Endothelial cell of umbilical vein (primary cell): Measurements from ENCODE around the gene VPS8. TPM values are rescaled to one million over a fixed set of nuclear protein-coding genes. Genes with fewer than 3 reads are reported as not detected.

Source experiments
- BruUV-seq: library from RNA; stranded (reverse); fragments of 400-500 nt; replicated peaks from 2 replicates; lab custom pipeline; 2021; lab: Mats Ljungman, UMichigan
- CTCF ChIA-PET: fragments of 300-600, 350-600 bp; sonication (Branson Sonifier 250); formaldehyde crosslinking; loops from one replicate; lab custom pipeline; 2021; ENCODE audit warnings: antibody characterized with exemption, inconsistent platforms; lab: Charles Lee
- POLR2A ChIA-PET: fragments of 300-600, 350-600 bp; sonication (Branson Sonifier 250); formaldehyde crosslinking; loops from one replicate; lab custom pipeline; 2021; ENCODE audit warnings: antibody characterized with exemption, inconsistent platforms; lab: Charles Lee
- DNase-seq: peaks from one replicate; pipeline ENCODE4 v3.0.0-alpha.2; 2011; ENCODE audit warnings: low read depth, low spot score
- FAIRE-seq: peaks from 2 replicates; lab custom pipeline; 2011; peaks lifted over from hg19 to GRCh38; lab: Jason Lieb, UNC
- H2AFZ ChIP-seq: 2 replicates; pipeline ENCODE4 v1.6.0; 2012; ENCODE audit warnings: low read depth, low read length, control low read depth, inconsistent platforms
- H3K27ac ChIP-seq: 2 replicates; pipeline ENCODE4 v1.5.1; 2011; ENCODE audit warnings: low read depth, mild to moderate bottlenecking, control low read depth, low read length, moderate library complexity; ENCODE audit not compliant: insufficient read depth
- H3K27me3 ChIP-seq, 2 experiments: 2 replicates each; pipeline versions ENCODE4 v1.6.0 to v1.6.1; 2011; ENCODE audit warnings: low read length in 2 of 2, mixed read lengths in 1 of 2; ENCODE audit not compliant: control insufficient read depth in 2 of 2, insufficient read depth in 2 of 2
- H3K36me3 ChIP-seq, 2 experiments: 2 replicates in 1 of 2; 3 replicates in 1 of 2; pipeline ENCODE4 v1.5.1; 2011; ENCODE audit warnings: low read length in 2 of 2, mild to moderate bottlenecking in 1 of 2, moderate library complexity in 1 of 2; ENCODE audit not compliant: control insufficient read depth in 2 of 2, insufficient read depth in 2 of 2; ENCODE audit errors: extremely low read depth in 1 of 2
- H3K4me1 ChIP-seq: 3 replicates; pipeline ENCODE4 v1.5.1; 2011; ENCODE audit warnings: mild to moderate bottlenecking, low read length; ENCODE audit not compliant: control insufficient read depth, insufficient read depth; ENCODE audit errors: extremely low read depth
- H3K4me2 ChIP-seq: 2 replicates; pipeline ENCODE4 v1.6.1; 2011; ENCODE audit warnings: low read length, control low read depth, mixed read lengths; ENCODE audit not compliant: insufficient read depth
- H3K4me3 ChIP-seq, 3 experiments: fragments of 200-600 bp in 1 of 3; sonication (generic), shearing (Covaris generic) in 1 of 3; replicated peaks in 1 of 3; 2 replicates each; pipeline ENCODE4 v1.5.1; 2011 to 2016; ENCODE audit warnings: control low read depth in 3 of 3, low read length in 3 of 3, mild to moderate bottlenecking in 2 of 3, inconsistent platforms in 1 of 3, low read depth in 1 of 3, moderate library complexity in 1 of 3; ENCODE audit not compliant: insufficient read depth in 1 of 3
- H3K79me2 ChIP-seq: 2 replicates; pipeline ENCODE4 v1.6.0; 2012; ENCODE audit warnings: low read length, inconsistent platforms; ENCODE audit not compliant: control insufficient read depth, insufficient read depth
- H3K9ac ChIP-seq: replicated peaks from 2 replicates; pipeline ENCODE3; 2011; ENCODE audit warnings: low read length, control low read depth; ENCODE audit not compliant: insufficient read depth; ENCODE audit errors: extremely low read depth
- H3K9me1 ChIP-seq: replicated peaks from 3 replicates; pipeline ENCODE4 v1.6.0; 2011; ENCODE audit warnings: mild to moderate bottlenecking, low read length; ENCODE audit not compliant: control insufficient read depth, insufficient read depth; ENCODE audit errors: extremely low read depth
- H3K9me3 ChIP-seq: replicated peaks from 2 replicates; pipeline ENCODE4 v1.5.1; 2012; ENCODE audit warnings: low read length, inconsistent platforms; ENCODE audit not compliant: control insufficient read depth, insufficient read depth
- H4K20me1 ChIP-seq: replicated peaks from 2 replicates; pipeline ENCODE3; 2011; ENCODE audit warnings: mild to moderate bottlenecking, low read length; ENCODE audit not compliant: control insufficient read depth, insufficient read depth; ENCODE audit errors: extremely low read depth
- EZH2 ChIP-seq: IDR thresholded peaks from 2 replicates; pipeline ENCODE4 v1.6.1; 2012; ENCODE audit warnings: borderline replicate concordance, low read depth, mild to moderate bottlenecking, moderate library complexity, low read length, inconsistent platforms; ENCODE audit not compliant: severe bottlenecking
- FOS ChIP-seq: IDR thresholded peaks from 2 replicates; pipeline ENCODE4 v1.6.1; 2011; ENCODE audit warnings: mild to moderate bottlenecking, low read length, moderate library complexity, borderline replicate concordance; ENCODE audit not compliant: insufficient read depth
- GATA2 ChIP-seq: IDR thresholded peaks from 2 replicates; pipeline ENCODE4 v1.7.0; 2011; ENCODE audit warnings: low read depth, mild to moderate bottlenecking, moderate library complexity, mixed read lengths, low read length; ENCODE audit not compliant: insufficient read length, insufficient read depth
- JUN ChIP-seq: IDR thresholded peaks from 2 replicates; pipeline ENCODE4 v1.6.1; 2011; ENCODE audit warnings: borderline replicate concordance, low read depth; ENCODE audit not compliant: insufficient read length, insufficient read depth
- MYC ChIP-seq: IDR thresholded peaks from one replicate; pipeline ENCODE4 v1.6.1; 2011; ENCODE audit warnings: mild to moderate bottlenecking, low read depth, low read length
- POLR2A ChIP-seq: IDR thresholded peaks from 2 replicates; pipeline ENCODE4 v1.6.1; 2012; ENCODE audit warnings: low read depth, mild to moderate bottlenecking, control low read depth, low read length
- POLR2AphosphoS5 ChIP-seq: IDR thresholded peaks from 2 replicates; pipeline ENCODE4 v1.6.1; 2012; ENCODE audit warnings: low read depth, mild to moderate bottlenecking, control low read depth, low read length, moderate library complexity; ENCODE audit not compliant: insufficient read depth
- dilution Hi-C: fragments of 300-500 bp; cut with MboI; formaldehyde crosslinking; loops from one replicate; pipeline ENCODE4 v1.15.0; 2019; ENCODE audit warnings: low sequenced_read_pairs; ENCODE audit not compliant: extremely low pct_ligation_motif_present
- intact Hi-C: fragments of 100-400 bp; cut with micrococcal nuclease; formaldehyde crosslinking; loops from one replicate; pipeline ENCODE4 v1.10.0; 2022
- polyA plus RNA-seq, 4 experiments: library from polyadenylated mRNA; depleted of rRNA in 3 of 4; stranded (reverse) in 3 of 4; unstranded in 1 of 4; fragments of >200 nt; gene quantifications; 2 replicates each; pipeline versions ENCODE4 v1.2.1 to v1.2.3, GENCODE V29; 2011 to 2012; ENCODE audit warnings: missing spikeins in 1 of 4
- total RNA-seq: library from RNA; stranded (reverse); gene quantifications from 2 replicates; pipeline ENCODE4 v1.2.3, GENCODE V29; 2021
- TF ChIP-seq, protein P1 (sequence below): IDR thresholded peaks from 2 replicates; pipeline ENCODE4 v1.6.1; 2011; ENCODE audit not compliant: insufficient read depth, insufficient read length
- TF ChIP-seq, protein P2 (sequence below), 2 donors: IDR thresholded peaks; 1 replicate in 1 of 2; 2 replicates in 1 of 2; pipeline ENCODE4 v1.5.1; 2011; ENCODE audit warnings: low read length in 2 of 2, mild to moderate bottlenecking in 2 of 2, moderate library complexity in 2 of 2, control low read depth in 1 of 2, inconsistent platforms in 1 of 2, low read depth in 1 of 2; ENCODE audit not compliant: insufficient read depth in 1 of 2; ENCODE audit errors: extremely low read depth in 1 of 2

The VPS8 gene
- total and polyA plus RNA-seq, 2 donors (not counting 3 experiments of a cell fraction or from before 2014, with no cell fraction given): 13.7 to 51.6 TPM

DNA sequence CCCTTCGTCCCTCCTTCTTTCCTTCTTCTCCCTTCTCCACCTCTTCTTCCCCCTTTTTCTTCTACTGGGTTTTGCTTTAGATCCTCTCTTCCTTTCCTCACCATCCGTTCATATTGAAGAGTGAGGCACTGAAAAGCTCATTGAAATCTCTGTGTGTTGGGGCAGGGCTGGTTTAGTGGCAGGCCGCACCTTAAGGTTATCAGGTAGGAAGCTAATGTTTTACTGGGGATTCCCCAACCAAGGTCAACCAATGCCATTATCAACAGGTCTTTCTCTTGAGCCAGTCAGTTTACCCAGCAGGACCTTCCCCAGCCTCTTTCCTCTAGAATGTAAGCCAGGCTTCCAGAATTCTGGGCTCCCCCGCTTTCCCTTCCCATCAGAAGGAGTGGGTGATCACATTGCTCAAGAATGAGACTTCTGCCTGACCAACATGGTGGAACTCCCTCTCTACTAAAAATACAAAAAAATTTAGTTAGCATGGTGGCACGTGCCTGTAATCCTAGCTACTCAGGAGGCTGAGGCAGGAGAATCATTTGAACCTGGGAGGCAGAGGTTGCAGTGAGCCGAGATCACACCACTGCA lies 11.5 kb upstream of the VPS8 start:
- dilution Hi-C loops: no loop called here
- no peaks in the 10 kb centered on the region for H3K9me3 ChIP-seq
- H3K27ac ChIP-seq: no peak overlapping the region
- H3K4me1 ChIP-seq: no peaks in the 10 kb centered on the region
- TF ChIP-seq, protein P1, sequence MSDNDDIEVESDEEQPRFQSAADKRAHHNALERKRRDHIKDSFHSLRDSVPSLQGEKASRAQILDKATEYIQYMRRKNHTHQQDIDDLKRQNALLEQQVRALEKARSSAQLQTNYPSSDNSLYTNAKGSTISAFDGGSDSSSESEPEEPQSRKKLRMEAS: no peak
- no peak for TF ChIP-seq POLR2AphosphoS5
- TF ChIP-seq POLR2A: no peak
- TF ChIP-seq, protein P2, sequence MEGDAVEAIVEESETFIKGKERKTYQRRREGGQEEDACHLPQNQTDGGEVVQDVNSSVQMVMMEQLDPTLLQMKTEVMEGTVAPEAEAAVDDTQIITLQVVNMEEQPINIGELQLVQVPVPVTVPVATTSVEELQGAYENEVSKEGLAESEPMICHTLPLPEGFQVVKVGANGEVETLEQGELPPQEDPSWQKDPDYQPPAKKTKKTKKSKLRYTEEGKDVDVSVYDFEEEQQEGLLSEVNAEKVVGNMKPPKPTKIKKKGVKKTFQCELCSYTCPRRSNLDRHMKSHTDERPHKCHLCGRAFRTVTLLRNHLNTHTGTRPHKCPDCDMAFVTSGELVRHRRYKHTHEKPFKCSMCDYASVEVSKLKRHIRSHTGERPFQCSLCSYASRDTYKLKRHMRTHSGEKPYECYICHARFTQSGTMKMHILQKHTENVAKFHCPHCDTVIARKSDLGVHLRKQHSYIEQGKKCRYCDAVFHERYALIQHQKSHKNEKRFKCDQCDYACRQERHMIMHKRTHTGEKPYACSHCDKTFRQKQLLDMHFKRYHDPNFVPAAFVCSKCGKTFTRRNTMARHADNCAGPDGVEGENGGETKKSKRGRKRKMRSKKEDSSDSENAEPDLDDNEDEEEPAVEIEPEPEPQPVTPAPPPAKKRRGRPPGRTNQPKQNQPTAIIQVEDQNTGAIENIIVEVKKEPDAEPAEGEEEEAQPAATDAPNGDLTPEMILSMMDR (IDR thresholded peaks at IDR 0.05; ENCODE audit: extremely low read depth in 1 of 2, insufficient read depth in 1 of 2, low read depth in 1 of 2, low read length in 2 of 2): no peak
- no peak for TF ChIP-seq EZH2
- TF ChIP-seq FOS: no peak
- TF ChIP-seq MYC: no peak
- TF ChIP-seq GATA2: no peak
- TF ChIP-seq JUN: no peak
- BruUV-seq: no TSS peak
- POLR2A ChIA-PET: interaction anchor here (0.7 kb wide), 1 partner anchor 29 kb away, joined by 8 read pairs; no protein-coding TSS in a partner anchor
- H3K4me3 ChIP-seq: no peak overlapping the region
- intact Hi-C loops: no loop called here
- H3K9ac ChIP-seq: no peak overlapping the region
- CTCF ChIA-PET: interaction anchor here (0.7 to 1.5 kb wide), 6 partner anchors 9 to 89 kb away, joined by 3 to 5 read pairs (median 4); no protein-coding TSS in a partner anchor
- peaks cover 16 to 25% of the 10 kb centered on the region in 2 experiments for H3K27me3 ChIP-seq
- H3K79me2 ChIP-seq: no peaks in the 10 kb centered on the region
- H3K4me2 ChIP-seq: no peak overlapping the region
- no peaks in the 10 kb centered on the region for H4K20me1 ChIP-seq
- H3K36me3 ChIP-seq: no peaks in the 10 kb centered on the region
- no peak for FAIRE-seq
- DNase-seq: no peak
- H2AFZ ChIP-seq: no peak overlapping the region
- no peaks in the 10 kb centered on the region for H3K9me1 ChIP-seq
